Neutrophil (primary cell): ENCODE results near the gene MRAP.

Experiments used
- H3K27ac ChIP-seq: fragments of 200-600 bp; sonication (generic); 2 replicates; pipeline ENCODE4 v1.5.1; 2016; ENCODE audit warnings: mild to moderate bottlenecking, moderate library complexity
- H3K27me3 ChIP-seq: fragments of 200-600 bp; sonication (generic); 2 replicates; pipeline ENCODE4 v1.6.0; 2016; ENCODE audit warnings: mild to moderate bottlenecking
- H3K36me3 ChIP-seq: fragments of 200-600 bp; sonication (generic); 2 replicates; pipeline ENCODE4 v1.5.1; 2017
- H3K4me1 ChIP-seq, 2 experiments: fragments of 200-600 bp in 1 of 2; sonication (generic) in 1 of 2; 1 replicate in 1 of 2; 2 replicates in 1 of 2; pipeline versions ENCODE4 v1.5.1 to v1.6.1; 2013 to 2016; ENCODE audit warnings: low read depth in 1 of 2, low read length in 1 of 2, mild to moderate bottlenecking in 1 of 2, moderate library complexity in 1 of 2; ENCODE audit not compliant: control insufficient read depth in 1 of 2, insufficient read depth in 1 of 2
- H3K4me3 ChIP-seq, 2 experiments: fragments of 200-600 bp in 1 of 2; sonication (generic) in 1 of 2; 1 replicate in 1 of 2; 2 replicates in 1 of 2; pipeline ENCODE4 v1.5.1; 2013 to 2016; ENCODE audit warnings: low read depth in 1 of 2, low read length in 1 of 2, mild to moderate bottlenecking in 1 of 2, moderate library complexity in 1 of 2
- H3K9me3 ChIP-seq: fragments of 200-600 bp; sonication (generic); 2 replicates; pipeline ENCODE4 v1.5.1; 2016
- TF ChIP-seq, protein P1 (sequence below): fragments of 200-600 bp; sonication (generic); IDR thresholded peaks from 2 replicates; pipeline ENCODE4 v1.5.1; 2016; ENCODE audit warnings: antibody characterized with exemption

MRAP gene

GRCh38 chr21:32317726-32318125 is 19.1 kb downstream of the MRAP start:
- H3K27ac ChIP-seq, result no peak overlapping the region
- H3K4me3 ChIP-seq, result no peak overlapping the region
- H3K27me3 ChIP-seq, result no peaks in the 10 kb centered on the region
- TF ChIP-seq, protein P1, sequence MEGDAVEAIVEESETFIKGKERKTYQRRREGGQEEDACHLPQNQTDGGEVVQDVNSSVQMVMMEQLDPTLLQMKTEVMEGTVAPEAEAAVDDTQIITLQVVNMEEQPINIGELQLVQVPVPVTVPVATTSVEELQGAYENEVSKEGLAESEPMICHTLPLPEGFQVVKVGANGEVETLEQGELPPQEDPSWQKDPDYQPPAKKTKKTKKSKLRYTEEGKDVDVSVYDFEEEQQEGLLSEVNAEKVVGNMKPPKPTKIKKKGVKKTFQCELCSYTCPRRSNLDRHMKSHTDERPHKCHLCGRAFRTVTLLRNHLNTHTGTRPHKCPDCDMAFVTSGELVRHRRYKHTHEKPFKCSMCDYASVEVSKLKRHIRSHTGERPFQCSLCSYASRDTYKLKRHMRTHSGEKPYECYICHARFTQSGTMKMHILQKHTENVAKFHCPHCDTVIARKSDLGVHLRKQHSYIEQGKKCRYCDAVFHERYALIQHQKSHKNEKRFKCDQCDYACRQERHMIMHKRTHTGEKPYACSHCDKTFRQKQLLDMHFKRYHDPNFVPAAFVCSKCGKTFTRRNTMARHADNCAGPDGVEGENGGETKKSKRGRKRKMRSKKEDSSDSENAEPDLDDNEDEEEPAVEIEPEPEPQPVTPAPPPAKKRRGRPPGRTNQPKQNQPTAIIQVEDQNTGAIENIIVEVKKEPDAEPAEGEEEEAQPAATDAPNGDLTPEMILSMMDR, result no peak
- no peaks in the 10 kb centered on the region for H3K4me1 ChIP-seq
- H3K36me3 ChIP-seq, result peaks cover 53% of the 10 kb centered on the region
- H3K9me3 ChIP-seq, result no peaks in the 10 kb centered on the region

DNA sequence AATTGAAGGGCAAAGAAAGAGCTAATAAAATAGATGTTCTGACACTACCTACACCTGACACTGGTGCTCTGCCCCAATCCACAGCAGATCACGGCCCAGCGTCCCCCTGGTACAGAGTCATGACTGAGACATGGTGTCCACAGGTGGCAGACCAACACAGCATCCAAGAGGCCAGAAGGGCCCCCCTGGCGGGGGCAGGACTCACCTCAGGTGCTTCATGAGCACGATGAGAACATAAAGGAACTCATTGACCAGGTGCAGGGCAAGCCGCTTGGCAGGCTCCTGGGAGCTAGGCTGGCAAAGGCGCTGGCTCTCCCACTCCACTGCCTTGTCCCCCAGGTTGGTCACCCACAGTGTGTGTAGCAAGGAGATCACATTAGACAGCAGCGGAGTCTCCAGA is 20.4 kb downstream of the MRAP start:
- no peaks in the 10 kb centered on the region for H3K9me3 ChIP-seq
- no peaks in the 10 kb centered on the region for H3K4me1 ChIP-seq
- TF ChIP-seq, protein P1, result no peak
- H3K27me3 ChIP-seq, result no peaks in the 10 kb centered on the region
- H3K4me3 ChIP-seq, result no peak overlapping the region
- H3K27ac ChIP-seq, result no peak overlapping the region
- peaks cover 62% of the 10 kb centered on the region for H3K36me3 ChIP-seq

GRCh38 chr21:32320059-32320458 is 21.4 kb downstream of the MRAP start:
- H3K27me3 ChIP-seq, result no peaks in the 10 kb centered on the region
- H3K4me3 ChIP-seq, result no peak overlapping the region
- peaks cover 70% of the 10 kb centered on the region for H3K36me3 ChIP-seq
- no peak overlapping the region for H3K27ac ChIP-seq
- TF ChIP-seq, protein P1, result no peak
- no peaks in the 10 kb centered on the region for H3K9me3 ChIP-seq
- H3K4me1 ChIP-seq, result no peaks in the 10 kb centered on the region

GRCh38 chr21:32320726-32321125 is 22.1 kb downstream of the MRAP start:
- peaks cover 67% of the 10 kb centered on the region for H3K36me3 ChIP-seq
- no peak overlapping the region for H3K4me3 ChIP-seq
- H3K27me3 ChIP-seq, result no peaks in the 10 kb centered on the region
- no peaks in the 10 kb centered on the region for H3K9me3 ChIP-seq
- no peaks in the 10 kb centered on the region for H3K4me1 ChIP-seq
- H3K27ac ChIP-seq, result no peak overlapping the region
- TF ChIP-seq, protein P1, result no peak

GRCh38 chr21:32321480-32321879 is 22.8 kb downstream of the MRAP start:
- Histone ChIP-seq H3K4me3 (no peak overlapping the region), H3K9me3 (no peaks in the 10 kb centered on the region), H3K27ac (no peak overlapping the region), H3K4me1 (no peaks in the 10 kb centered on the region), H3K36me3 (peaks cover 64% of the 10 kb centered on the region), H3K27me3 (no peaks in the 10 kb centered on the region)
- TF ChIP-seq, protein P1, result no peak

- TF ChIP-seq, protein P1, result no peak
- Histone ChIP-seq H3K27me3 (no peaks in the 10 kb centered on the region), H3K4me3 (no peak overlapping the region), H3K9me3 (no peaks in the 10 kb centered on the region), H3K4me1 (no peaks in the 10 kb centered on the region), H3K36me3 (peaks cover 60% of the 10 kb centered on the region), H3K27ac (no peak overlapping the region)
Observed at GRCh38 chr21:32322103-32322502, 23.4 kb downstream of the MRAP start.
